Stimulated activated CD8-positive, alpha-beta memory T cell treated with anti-CD3 and anti-CD28 coated beads, Interleukin-15, amount 100 ng/mL, for 4 hours (primary cell): ENCODE results near the gene DCTD.

ENCODE experiments used
- DNase-seq, 2 donors: peaks; one replicate each; pipeline ENCODE4 v3.0.0-alpha.2; 2020; ENCODE audit warnings: low read depth in 2 of 2

The DCTD gene

GRCh38 chr4:182917182-182918043 lies at the start of gene DCTD:
Gene DCTD, minus strand, starts transcription at chr4:182917386. Its CDS starts 1,818 bp downstream, at chr4:182915568.
- DNase-seq = peak; percentile 61 to 72

GRCh38 chr4:182960746-182961145 lies 43.6 kb upstream of the DCTD start:
- no peak for DNase-seq

- DNase-seq = no peak
Measured at GRCh38 chr4:182960228-182960627, 43.0 kb upstream of the DCTD start.

- no peak for DNase-seq
Measured at GRCh38 chr4:182955411-182955810, 38.2 kb upstream of the DCTD start.

GRCh38 chr4:182944484-182945213 lies 27.5 kb upstream of the DCTD start:
- DNase-seq = no peak

- DNase-seq = no peak
Measured at GRCh38 chr4:182939680-182940079, 22.5 kb upstream of the DCTD start.

GRCh38 chr4:182938205-182938645 lies 21.0 kb upstream of the DCTD start:
- peak; percentile 18 to 35 for DNase-seq

- DNase-seq = no peak
Measured at GRCh38 chr4:182937268-182938204, 20.4 kb upstream of the DCTD start.

GRCh38 chr4:182932651-182933050 lies 15.5 kb upstream of the DCTD start:
- no peak for DNase-seq

- DNase-seq = no peak
Measured at GRCh38 chr4:182931691-182932345, 14.6 kb upstream of the DCTD start.

- no peak for DNase-seq
Measured at GRCh38 chr4:182930889-182931288, 13.7 kb upstream of the DCTD start.

- DNase-seq = no peak
Measured at GRCh38 chr4:182929296-182929695, 12.1 kb upstream of the DCTD start.

- DNase-seq = no peak
Measured at GRCh38 chr4:182928061-182928460, 10.9 kb upstream of the DCTD start.

- no peak for DNase-seq
Measured at GRCh38 chr4:182927505-182927904, 10.3 kb upstream of the DCTD start.

- no peak for DNase-seq
Measured at GRCh38 chr4:182925855-182926254, 8.7 kb upstream of the DCTD start.

GRCh38 chr4:182925298-182925757 lies 8.1 kb upstream of the DCTD start:
- peak; percentile 32 to 41 for DNase-seq

GRCh38 chr4:182924497-182924896 lies 7.3 kb upstream of the DCTD start:
- no peak for DNase-seq

GRCh38 chr4:182923796-182924340 lies 6.7 kb upstream of the DCTD start:
- DNase-seq = no peak

GRCh38 chr4:182923366-182923765 lies 6.2 kb upstream of the DCTD start:
- DNase-seq = no peak

- DNase-seq = no peak
Measured at GRCh38 chr4:182922501-182923284, 5.5 kb upstream of the DCTD start.
